ENCODE measurements around the gene GLMP. TPM values are rescaled to one million over a fixed set of nuclear protein-coding genes. Genes with fewer than 3 reads are reported as not detected.

The GLMP gene
- total RNA-seq, 1 donor from 2014 or later: 97.2 TPM

- H3K36me3 Mint-ChIP-seq (ENCODE audit: low read depth, unreplicated experiment): peaks cover 11% of the 10 kb centered on the region
- DNase-seq (ENCODE audit: low spot score): no peak
Measured at GRCh38 chr1:156303241-156303640, 7.8 kb upstream of the GLMP start.

GRCh38 chr1:156298852-156299357 is 3.4 kb upstream of the GLMP start, which contains the start of gene VHLL:
Gene VHLL (minus strand): TSS chr1:156299307. CDS start chr1:156299189, 118 bp downstream.
- Mint-ChIP-seq H3K4me3 (ENCODE audit: unreplicated experiment) (no peak within 1 kb of the TSS), H3K4me1 (ENCODE audit: unreplicated experiment) (peaks cover 13% of the 10 kb centered on the region), H3K27me3 (ENCODE audit: unreplicated experiment) (peaks cover 4% of the 10 kb centered on the region), H3K27ac (ENCODE audit: unreplicated experiment) (no peak within 1 kb of the TSS), H3K36me3 (ENCODE audit: low read depth, unreplicated experiment) (peaks cover 3% of the 10 kb centered on the region), H3K9me3 (ENCODE audit: unreplicated experiment) (no peaks in the 10 kb centered on the region)
- DNase-seq (ENCODE audit: low spot score): no peak
- TF ChIP-seq, protein P1, sequence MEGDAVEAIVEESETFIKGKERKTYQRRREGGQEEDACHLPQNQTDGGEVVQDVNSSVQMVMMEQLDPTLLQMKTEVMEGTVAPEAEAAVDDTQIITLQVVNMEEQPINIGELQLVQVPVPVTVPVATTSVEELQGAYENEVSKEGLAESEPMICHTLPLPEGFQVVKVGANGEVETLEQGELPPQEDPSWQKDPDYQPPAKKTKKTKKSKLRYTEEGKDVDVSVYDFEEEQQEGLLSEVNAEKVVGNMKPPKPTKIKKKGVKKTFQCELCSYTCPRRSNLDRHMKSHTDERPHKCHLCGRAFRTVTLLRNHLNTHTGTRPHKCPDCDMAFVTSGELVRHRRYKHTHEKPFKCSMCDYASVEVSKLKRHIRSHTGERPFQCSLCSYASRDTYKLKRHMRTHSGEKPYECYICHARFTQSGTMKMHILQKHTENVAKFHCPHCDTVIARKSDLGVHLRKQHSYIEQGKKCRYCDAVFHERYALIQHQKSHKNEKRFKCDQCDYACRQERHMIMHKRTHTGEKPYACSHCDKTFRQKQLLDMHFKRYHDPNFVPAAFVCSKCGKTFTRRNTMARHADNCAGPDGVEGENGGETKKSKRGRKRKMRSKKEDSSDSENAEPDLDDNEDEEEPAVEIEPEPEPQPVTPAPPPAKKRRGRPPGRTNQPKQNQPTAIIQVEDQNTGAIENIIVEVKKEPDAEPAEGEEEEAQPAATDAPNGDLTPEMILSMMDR (IDR thresholded peaks at IDR 0.05; ENCODE audit: unreplicated experiment): no peak

More at GRCh38 chr1:156303241-156303640, 7.8 kb upstream of the GLMP start:
- Mint-ChIP-seq H3K4me3 (ENCODE audit: unreplicated experiment) (no peak overlapping the region), H3K27ac (ENCODE audit: unreplicated experiment) (no peak overlapping the region), H3K27me3 (ENCODE audit: unreplicated experiment) (no peaks in the 10 kb centered on the region), H3K4me1 (ENCODE audit: unreplicated experiment) (no peaks in the 10 kb centered on the region), H3K9me3 (ENCODE audit: unreplicated experiment) (no peaks in the 10 kb centered on the region)
- TF ChIP-seq, protein P1 (IDR thresholded peaks at IDR 0.05; ENCODE audit: unreplicated experiment): no peak

GRCh38 chr1:156293895-156294294 is 1.6 kb downstream of the GLMP start:
- H3K4me3 Mint-ChIP-seq (ENCODE audit: unreplicated experiment): no peak overlapping the region

DNA sequence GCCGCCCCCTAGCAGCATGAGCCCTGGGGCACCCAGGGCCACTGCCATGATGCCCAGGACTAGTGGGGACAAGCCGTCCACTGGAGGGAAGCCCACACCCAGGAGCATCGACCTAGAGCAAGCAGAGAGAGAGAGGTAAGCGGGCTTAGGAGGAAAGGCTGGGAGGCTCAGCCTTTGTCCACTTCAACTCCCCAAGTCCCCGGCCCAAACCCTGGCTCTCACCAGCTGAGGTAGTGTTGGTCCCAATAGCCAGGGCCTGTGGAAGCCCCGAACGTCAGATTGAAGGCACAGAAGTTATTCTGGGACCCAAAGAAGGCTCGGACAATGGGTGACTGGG is 2.4 kb downstream of the GLMP start:
- peaks cover 8% of the 10 kb centered on the region for H3K27me3 Mint-ChIP-seq (ENCODE audit: unreplicated experiment)

More at GRCh38 chr1:156293895-156294294, 1.6 kb downstream of the GLMP start:
- Mint-ChIP-seq H3K4me1 (ENCODE audit: unreplicated experiment) (peaks cover 15% of the 10 kb centered on the region), H3K36me3 (ENCODE audit: low read depth, unreplicated experiment) (peaks cover 5% of the 10 kb centered on the region), H3K27me3 (ENCODE audit: unreplicated experiment) (peaks cover 8% of the 10 kb centered on the region), H3K27ac (ENCODE audit: unreplicated experiment) (no peak overlapping the region), H3K9me3 (ENCODE audit: unreplicated experiment) (no peaks in the 10 kb centered on the region)
- no peak for DNase-seq (ENCODE audit: low spot score)
- TF ChIP-seq, protein P1 (IDR thresholded peaks at IDR 0.05; ENCODE audit: unreplicated experiment): no peak

More for the DNA sequence above, 2.4 kb downstream of the GLMP start:
- peak overlapping the region; percentile 25 for H3K4me3 Mint-ChIP-seq (ENCODE audit: unreplicated experiment)
- TF ChIP-seq, protein P1 (IDR thresholded peaks at IDR 0.05; ENCODE audit: unreplicated experiment): no peak
- H3K9me3 Mint-ChIP-seq (ENCODE audit: unreplicated experiment): no peaks in the 10 kb centered on the region
- no peak for DNase-seq (ENCODE audit: low spot score)
- no peak overlapping the region for H3K27ac Mint-ChIP-seq (ENCODE audit: unreplicated experiment)
- peaks cover 15% of the 10 kb centered on the region for H3K4me1 Mint-ChIP-seq (ENCODE audit: unreplicated experiment)
- peaks cover 5% of the 10 kb centered on the region for H3K36me3 Mint-ChIP-seq (ENCODE audit: low read depth, unreplicated experiment)

All from endothelial cell (in vitro differentiated cells).